ENCODE measurements around the gene ACTR6. TPM values are rescaled to one million over a fixed set of nuclear protein-coding genes. Genes with fewer than 3 reads are reported as not detected.

The ACTR6 gene
- total and polyA plus RNA-seq, 2 donors (not counting 3 experiments of a cell fraction or from before 2014, with no cell fraction given): 7.5 to 23.2 TPM

- FAIRE-seq (no peak), DNase-seq (ENCODE audit: low read depth, low spot score) (no peak)
- ChIA-PET CTCF (no interaction called here), POLR2A (no interaction called here)
- Histone ChIP-seq H3K9me1 (replicated peaks; ENCODE audit: control insufficient read depth, extremely low read depth, insufficient read depth, low read length) (no peaks in the 10 kb centered on the region), H3K27ac (ENCODE audit: insufficient read depth, low read depth, low read length) (no peak overlapping the region), H3K4me1 (ENCODE audit: control insufficient read depth, extremely low read depth, insufficient read depth, low read length) (no peaks in the 10 kb centered on the region), H2AFZ (ENCODE audit: low read depth, low read length) (no peak overlapping the region), H3K36me3 (ENCODE audit: control insufficient read depth in 2 of 2, extremely low read depth in 1 of 2, insufficient read depth in 2 of 2, low read length in 2 of 2) (no peaks in the 10 kb centered on the region), H3K79me2 (ENCODE audit: control insufficient read depth, insufficient read depth, low read length) (no peaks in the 10 kb centered on the region), H4K20me1 (replicated peaks; ENCODE audit: control insufficient read depth, extremely low read depth, insufficient read depth, low read length) (no peaks in the 10 kb centered on the region), H3K9ac (replicated peaks; ENCODE audit: extremely low read depth, insufficient read depth, low read length) (no peak overlapping the region), H3K4me2 (ENCODE audit: insufficient read depth, low read length) (no peak overlapping the region), H3K27me3 (ENCODE audit: control insufficient read depth in 2 of 2, insufficient read depth in 2 of 2, low read length in 2 of 2) (peaks cover 0 to 3% of the 10 kb centered on the region in 2 experiments), H3K9me3 (replicated peaks; ENCODE audit: control insufficient read depth, insufficient read depth, low read length) (no peaks in the 10 kb centered on the region), H3K4me3 (replicated peaks in 1 of 3; ENCODE audit: insufficient read depth in 1 of 3, low read depth in 1 of 3, low read length in 3 of 3) (no peak overlapping the region)
- intact Hi-C loops (cut with micrococcal nuclease): no loop called here
- TF ChIP-seq POLR2AphosphoS5 (IDR thresholded peaks at IDR 0.05; ENCODE audit: insufficient read depth, low read depth, low read length): no peak
- TF ChIP-seq, protein P1, sequence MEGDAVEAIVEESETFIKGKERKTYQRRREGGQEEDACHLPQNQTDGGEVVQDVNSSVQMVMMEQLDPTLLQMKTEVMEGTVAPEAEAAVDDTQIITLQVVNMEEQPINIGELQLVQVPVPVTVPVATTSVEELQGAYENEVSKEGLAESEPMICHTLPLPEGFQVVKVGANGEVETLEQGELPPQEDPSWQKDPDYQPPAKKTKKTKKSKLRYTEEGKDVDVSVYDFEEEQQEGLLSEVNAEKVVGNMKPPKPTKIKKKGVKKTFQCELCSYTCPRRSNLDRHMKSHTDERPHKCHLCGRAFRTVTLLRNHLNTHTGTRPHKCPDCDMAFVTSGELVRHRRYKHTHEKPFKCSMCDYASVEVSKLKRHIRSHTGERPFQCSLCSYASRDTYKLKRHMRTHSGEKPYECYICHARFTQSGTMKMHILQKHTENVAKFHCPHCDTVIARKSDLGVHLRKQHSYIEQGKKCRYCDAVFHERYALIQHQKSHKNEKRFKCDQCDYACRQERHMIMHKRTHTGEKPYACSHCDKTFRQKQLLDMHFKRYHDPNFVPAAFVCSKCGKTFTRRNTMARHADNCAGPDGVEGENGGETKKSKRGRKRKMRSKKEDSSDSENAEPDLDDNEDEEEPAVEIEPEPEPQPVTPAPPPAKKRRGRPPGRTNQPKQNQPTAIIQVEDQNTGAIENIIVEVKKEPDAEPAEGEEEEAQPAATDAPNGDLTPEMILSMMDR (IDR thresholded peaks at IDR 0.05; ENCODE audit: extremely low read depth in 1 of 2, insufficient read depth in 1 of 2, low read depth in 1 of 2, low read length in 2 of 2): no peak
- no TSS peak for BruUV-seq (replicated peaks)
- dilution Hi-C loops (cut with MboI; ENCODE audit: extremely low pct_ligation_motif_present, low sequenced_read_pairs): no loop called here
Measured at GRCh38 chr12:100179252-100179651, 21.4 kb upstream of the ACTR6 start.

DNA sequence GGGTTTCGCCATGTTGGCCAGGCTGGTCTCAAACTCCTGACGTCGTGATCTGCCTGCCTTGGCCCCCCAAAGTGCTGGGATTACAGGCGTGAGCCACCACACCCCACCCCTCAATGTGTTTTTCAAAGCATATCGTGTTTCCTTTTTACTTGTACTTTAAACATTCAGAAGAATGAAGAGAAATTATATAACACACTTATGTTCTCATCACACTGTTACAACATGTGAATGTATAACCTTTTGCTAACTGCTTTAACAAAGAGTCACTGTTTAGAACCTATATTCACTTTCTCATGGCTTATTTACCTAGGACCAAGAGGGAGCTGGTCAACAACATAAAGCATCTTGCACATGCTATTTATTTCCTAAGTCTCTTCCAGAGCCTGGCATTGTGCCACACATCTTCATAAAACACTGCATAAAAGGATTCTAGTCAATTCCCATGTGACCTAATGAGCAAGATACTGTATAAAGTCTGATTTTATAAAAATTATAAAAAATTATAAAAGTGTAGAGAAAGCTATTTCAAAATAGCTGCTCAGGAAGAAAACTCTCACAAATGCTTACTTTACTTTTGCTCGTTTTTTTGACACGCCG, 16.0 kb upstream of the ACTR6 start:
- no peak overlapping the region for H3K27ac ChIP-seq (ENCODE audit: insufficient read depth, low read depth, low read length)
- no TSS peak for BruUV-seq (replicated peaks)
- no peak for TF ChIP-seq GATA2 (IDR thresholded peaks at IDR 0.05; ENCODE audit: insufficient read depth, insufficient read length, low read depth, low read length)
- no peak for TF ChIP-seq MYC (IDR thresholded peaks at IDR 0.05; ENCODE audit: low read depth, low read length)
- no peak for TF ChIP-seq POLR2AphosphoS5 (IDR thresholded peaks at IDR 0.05; ENCODE audit: insufficient read depth, low read depth, low read length)
- H2AFZ ChIP-seq (ENCODE audit: low read depth, low read length): no peak overlapping the region
- DNase-seq (ENCODE audit: low read depth, low spot score): no peak
- no peaks in the 10 kb centered on the region for H3K79me2 ChIP-seq (ENCODE audit: control insufficient read depth, insufficient read depth, low read length)
- no peak overlapping the region for H3K4me2 ChIP-seq (ENCODE audit: insufficient read depth, low read length)
- no peaks in the 10 kb centered on the region for H3K36me3 ChIP-seq (ENCODE audit: control insufficient read depth in 2 of 2, extremely low read depth in 1 of 2, insufficient read depth in 2 of 2, low read length in 2 of 2)
- no peak for FAIRE-seq
- peaks cover 0 to 2% of the 10 kb centered on the region in 2 experiments for H3K27me3 ChIP-seq (ENCODE audit: control insufficient read depth in 2 of 2, insufficient read depth in 2 of 2, low read length in 2 of 2)
- intact Hi-C loops (cut with micrococcal nuclease) (no loop called here), dilution Hi-C loops (cut with MboI; ENCODE audit: extremely low pct_ligation_motif_present, low sequenced_read_pairs) (no loop called here)
- H3K4me3 ChIP-seq (replicated peaks in 1 of 3; ENCODE audit: insufficient read depth in 1 of 3, low read depth in 1 of 3, low read length in 3 of 3): no peak overlapping the region
- POLR2A ChIA-PET: no interaction called here
- no peak overlapping the region for H3K9ac ChIP-seq (replicated peaks; ENCODE audit: extremely low read depth, insufficient read depth, low read length)
- H3K9me3 ChIP-seq (replicated peaks; ENCODE audit: control insufficient read depth, insufficient read depth, low read length): no peaks in the 10 kb centered on the region
- CTCF ChIA-PET: no interaction called here
- no peaks in the 10 kb centered on the region for H4K20me1 ChIP-seq (replicated peaks; ENCODE audit: control insufficient read depth, extremely low read depth, insufficient read depth, low read length)
- no peaks in the 10 kb centered on the region for H3K9me1 ChIP-seq (replicated peaks; ENCODE audit: control insufficient read depth, extremely low read depth, insufficient read depth, low read length)
- H3K4me1 ChIP-seq (ENCODE audit: control insufficient read depth, extremely low read depth, insufficient read depth, low read length): no peaks in the 10 kb centered on the region

Measured in endothelial cell of umbilical vein (primary cell).